ENCODE measurements around the gene INA. TPM values are rescaled to one million over a fixed set of nuclear protein-coding genes. Genes with fewer than 3 reads are reported as not detected.

The INA gene
- total and polyA plus RNA-seq, 9 donors: 0.05 to 0.23 (median 0.05) TPM; not detected in 6

DNA sequence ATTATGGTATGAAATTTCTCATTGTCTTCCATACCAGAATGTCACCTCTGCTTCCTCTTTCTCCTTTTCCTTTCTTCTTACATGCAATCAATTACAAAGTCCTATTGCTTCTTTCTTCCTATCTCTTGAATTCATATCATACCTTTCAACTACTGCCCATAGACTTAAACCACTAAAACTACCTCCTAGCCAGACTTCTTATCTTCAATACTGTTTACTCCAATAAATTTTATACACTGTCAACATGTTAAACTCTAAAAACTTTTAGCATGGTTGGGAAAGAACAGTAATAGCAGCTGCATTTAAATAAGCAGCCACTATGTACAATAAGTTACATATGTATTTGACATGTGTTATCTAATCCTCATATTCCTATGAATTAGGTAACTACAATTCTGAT lies 39.1 kb downstream of the INA start:
- Histone ChIP-seq H3K36me3 (no peaks in the 10 kb centered on the region), H3K27ac (no peak overlapping the region), H3K9me3 (no peaks in the 10 kb centered on the region), H3K27me3 (no peaks in the 10 kb centered on the region), H3K4me3 (no peak overlapping the region), H3K4me1 (ENCODE audit: insufficient read depth) (no peaks in the 10 kb centered on the region)
- TF ChIP-seq POLR2A (IDR thresholded peaks at IDR 0.05) (no peak), EP300 (IDR thresholded peaks at IDR 0.05) (no peak)
- TF ChIP-seq, protein P1, sequence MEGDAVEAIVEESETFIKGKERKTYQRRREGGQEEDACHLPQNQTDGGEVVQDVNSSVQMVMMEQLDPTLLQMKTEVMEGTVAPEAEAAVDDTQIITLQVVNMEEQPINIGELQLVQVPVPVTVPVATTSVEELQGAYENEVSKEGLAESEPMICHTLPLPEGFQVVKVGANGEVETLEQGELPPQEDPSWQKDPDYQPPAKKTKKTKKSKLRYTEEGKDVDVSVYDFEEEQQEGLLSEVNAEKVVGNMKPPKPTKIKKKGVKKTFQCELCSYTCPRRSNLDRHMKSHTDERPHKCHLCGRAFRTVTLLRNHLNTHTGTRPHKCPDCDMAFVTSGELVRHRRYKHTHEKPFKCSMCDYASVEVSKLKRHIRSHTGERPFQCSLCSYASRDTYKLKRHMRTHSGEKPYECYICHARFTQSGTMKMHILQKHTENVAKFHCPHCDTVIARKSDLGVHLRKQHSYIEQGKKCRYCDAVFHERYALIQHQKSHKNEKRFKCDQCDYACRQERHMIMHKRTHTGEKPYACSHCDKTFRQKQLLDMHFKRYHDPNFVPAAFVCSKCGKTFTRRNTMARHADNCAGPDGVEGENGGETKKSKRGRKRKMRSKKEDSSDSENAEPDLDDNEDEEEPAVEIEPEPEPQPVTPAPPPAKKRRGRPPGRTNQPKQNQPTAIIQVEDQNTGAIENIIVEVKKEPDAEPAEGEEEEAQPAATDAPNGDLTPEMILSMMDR (IDR thresholded peaks at IDR 0.05): no peak
- DNase-seq: no peak
- intact Hi-C loops (cut with DNase I): no loop called here

DNA sequence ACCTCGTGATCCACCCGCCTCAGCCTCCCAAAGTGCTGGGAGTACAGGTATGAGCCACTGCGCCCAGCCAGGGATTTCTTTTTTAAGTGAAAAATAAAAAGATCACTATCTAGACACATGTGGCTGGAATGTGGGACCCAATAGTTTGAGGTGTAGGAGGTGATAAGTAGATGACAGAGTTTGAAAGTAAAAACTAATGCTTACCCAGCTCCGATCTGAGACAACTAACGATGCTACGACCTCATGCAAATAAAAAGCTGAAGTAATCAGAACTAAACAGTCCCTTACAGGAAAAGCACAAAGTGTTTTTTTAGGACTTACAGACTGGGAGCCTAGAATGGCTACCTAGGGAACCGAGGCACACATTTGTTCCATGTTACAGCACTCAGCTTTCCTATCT lies 51.0 kb downstream of the INA start:
- 89 to 94% (median 93%) methylated on average over 7 of the region's 7 CpGs for WGBS, 3 donors
- intact Hi-C loops (cut with DNase I): no loop called here
- Histone ChIP-seq H3K4me1 (ENCODE audit: insufficient read depth) (no peaks in the 10 kb centered on the region), H3K9me3 (no peaks in the 10 kb centered on the region), H3K27me3 (no peaks in the 10 kb centered on the region), H3K36me3 (no peaks in the 10 kb centered on the region), H3K4me3 (no peak overlapping the region), H3K27ac (no peak overlapping the region)
- DNase-seq: no peak
- TF ChIP-seq EP300 (IDR thresholded peaks at IDR 0.05) (no peak), POLR2A (IDR thresholded peaks at IDR 0.05) (no peak)
- TF ChIP-seq, protein P1 (IDR thresholded peaks at IDR 0.05): no peak

DNA sequence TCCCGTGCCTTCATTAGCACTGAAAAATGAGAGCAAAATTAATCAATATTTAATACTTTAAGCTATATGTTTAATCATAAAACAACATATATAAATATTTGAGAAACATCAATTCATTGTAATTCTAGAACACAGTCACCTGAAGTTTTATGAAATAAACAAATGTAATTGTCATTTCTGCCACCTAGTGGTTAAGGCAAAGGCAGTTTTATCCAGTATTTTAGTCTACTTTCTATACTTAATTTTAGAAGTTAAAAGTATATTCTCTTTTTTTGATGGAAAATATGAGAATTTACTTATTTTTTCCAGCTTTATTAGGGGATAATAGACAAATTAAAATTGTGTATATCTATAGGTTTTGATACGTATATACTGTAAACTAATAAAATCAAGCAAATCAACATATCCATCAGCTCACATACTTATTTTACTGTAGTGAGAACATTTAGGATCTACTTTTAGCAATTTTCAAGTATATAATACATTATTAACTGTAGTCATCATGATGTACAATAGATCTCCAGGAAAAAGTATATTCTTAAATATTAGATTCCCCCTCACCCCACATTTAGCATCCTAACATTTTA lies 57.1 kb downstream of the INA start:
- 77 to 81% (median 80%) methylated on average over 2 of the region's 2 CpGs for WGBS, 3 donors
- Histone ChIP-seq H3K27me3 (no peaks in the 10 kb centered on the region), H3K4me3 (no peak overlapping the region), H3K36me3 (no peaks in the 10 kb centered on the region), H3K9me3 (no peaks in the 10 kb centered on the region), H3K4me1 (ENCODE audit: insufficient read depth) (no peaks in the 10 kb centered on the region), H3K27ac (no peak overlapping the region)
- intact Hi-C loops (cut with DNase I): no loop called here
- TF ChIP-seq, protein P1 (IDR thresholded peaks at IDR 0.05): no peak
- no peak for TF ChIP-seq POLR2A (IDR thresholded peaks at IDR 0.05)
- no peak for TF ChIP-seq EP300 (IDR thresholded peaks at IDR 0.05)
- no peak for DNase-seq

DNA sequence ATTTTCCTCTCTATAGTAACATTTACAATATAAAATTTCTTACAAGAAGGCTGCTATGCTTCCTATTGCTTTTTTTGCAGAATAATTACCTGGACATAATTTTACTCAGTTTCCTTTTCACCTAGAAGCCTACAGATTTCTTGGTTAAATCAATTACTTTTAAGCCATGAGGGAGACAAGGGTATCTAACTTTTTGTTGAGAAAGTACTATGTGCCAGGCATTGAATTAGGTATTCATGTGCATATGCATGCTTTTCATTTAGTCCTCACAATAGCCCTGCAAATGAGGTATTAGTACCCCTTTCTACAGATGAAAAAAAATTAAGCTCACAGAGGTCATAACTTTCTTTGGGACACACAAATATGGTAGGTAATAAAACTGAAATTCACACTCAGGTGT lies 57.6 kb downstream of the INA start:
- Histone ChIP-seq H3K36me3 (no peaks in the 10 kb centered on the region), H3K9me3 (no peaks in the 10 kb centered on the region), H3K4me1 (ENCODE audit: insufficient read depth) (no peaks in the 10 kb centered on the region), H3K27me3 (no peaks in the 10 kb centered on the region), H3K4me3 (no peak overlapping the region), H3K27ac (no peak overlapping the region)
- intact Hi-C loops (cut with DNase I): no loop called here
- DNase-seq: no peak
- TF ChIP-seq, protein P1 (IDR thresholded peaks at IDR 0.05): no peak
- TF ChIP-seq EP300 (IDR thresholded peaks at IDR 0.05): no peak
- TF ChIP-seq POLR2A (IDR thresholded peaks at IDR 0.05): no peak

All from ovary (tissue), 9 donors.